ENCODE data around the gene SLC7A4. TPM values are rescaled to one million over a fixed set of nuclear protein-coding genes. Genes with fewer than 3 reads are reported as not detected.

The SLC7A4 gene
- total RNA-seq, 1 donor from 2014 or later, result 1.6 TPM

Small RNA genes lying within 50 kb of the gene (small RNA-seq; reads per million reads assigned to genes)
- gene MIR649, result not detected

Other genes with a start within 250 kb of the SLC7A4 start
- gene PI4KA, start 173.8 kb downstream of the SLC7A4 start, total RNA-seq, result 20.4 TPM
- 5.2 TPM for gene SNAP29, start 173.6 kb downstream of the SLC7A4 start, total RNA-seq
- 45.9 TPM for gene CRKL, start 115.2 kb downstream of the SLC7A4 start, total RNA-seq
- under 0.01 TPM for gene AIFM3, start 65.3 kb downstream of the SLC7A4 start, total RNA-seq
- gene LZTR1, start 50.3 kb downstream of the SLC7A4 start, total RNA-seq, result 32.4 TPM
- gene THAP7, start 30.4 kb downstream of the SLC7A4 start, total RNA-seq, result 15.7 TPM
- gene P2RX6, start 17.4 kb downstream of the SLC7A4 start, total RNA-seq, result 11.0 TPM
- not detected for gene LRRC74B, start 13.4 kb upstream of the SLC7A4 start, total RNA-seq

All from skeletal muscle tissue (tissue), 2 donors.